Measurements from ENCODE around the gene VMP1.
A peak's percentile ranks its signal among the peaks of the same experiment; 100 is the strongest.

VMP1 gene

GRCh38 chr17:59694344-59694743 is 13.1 kb upstream of the VMP1 start:
- H3K4me3 Mint-ChIP-seq = no peak overlapping the region
- H3K36me3 Mint-ChIP-seq = peaks cover 37 to 67% of the 10 kb centered on the region in 2 donors

GRCh38 chr17:59695945-59696681 is 11.3 kb upstream of the VMP1 start:
- ATAC-seq (replicated peaks) = peak; percentile 19 to 29
- Mint-ChIP-seq H3K36me3 (peaks cover 46 to 76% of the 10 kb centered on the region in 2 donors), H3K9me3 (no peaks in the 10 kb centered on the region), H3K4me3 (peak overlapping the region; percentile 15 to 35), H3K27me3 (no peaks in the 10 kb centered on the region), H3K4me1 (peaks cover 45 to 50% of the 10 kb centered on the region in 2 donors), H3K27ac (peak overlapping the region; percentile 73)
- no peak for DNase-seq

More at GRCh38 chr17:59694344-59694743, 13.1 kb upstream of the VMP1 start:
- Mint-ChIP-seq H3K4me1 (peaks cover 30 to 34% of the 10 kb centered on the region in 2 donors), H3K9me3 (no peaks in the 10 kb centered on the region), H3K27ac (peak overlapping the region; percentile 51), H3K27me3 (no peaks in the 10 kb centered on the region)
- no peak for DNase-seq
- no peak for ATAC-seq (replicated peaks)

- Mint-ChIP-seq H3K27me3 (no peaks in the 10 kb centered on the region), H3K9me3 (no peaks in the 10 kb centered on the region), H3K27ac (peak overlapping the region; percentile 73), H3K36me3 (peaks cover 42 to 72% of the 10 kb centered on the region in 2 donors), H3K4me3 (peak overlapping the region; percentile 15 to 35), H3K4me1 (peaks cover 44 to 52% of the 10 kb centered on the region in 2 donors)
- DNase-seq = no peak
- peak; percentile 82 to 90 for ATAC-seq (replicated peaks)
Measured at GRCh38 chr17:59696682-59697277, 10.7 kb upstream of the VMP1 start.

- H3K4me3 Mint-ChIP-seq = no peak overlapping the region
- no peaks in the 10 kb centered on the region for H3K9me3 Mint-ChIP-seq
- peaks cover 51 to 57% of the 10 kb centered on the region in 2 donors for H3K4me1 Mint-ChIP-seq
- H3K36me3 Mint-ChIP-seq = peaks cover 40 to 76% of the 10 kb centered on the region in 2 donors
- no peak for ATAC-seq (replicated peaks)
- peak overlapping the region; percentile 79 for H3K27ac Mint-ChIP-seq
- no peaks in the 10 kb centered on the region for H3K27me3 Mint-ChIP-seq
- no peak for DNase-seq
Measured at GRCh38 chr17:59698143-59698542, 9.3 kb upstream of the VMP1 start.

- H3K4me1 Mint-ChIP-seq = peaks cover 55 to 68% of the 10 kb centered on the region in 2 donors
- peak overlapping the region; percentile 69 for H3K27ac Mint-ChIP-seq
- DNase-seq = no peak
- H3K4me3 Mint-ChIP-seq = no peak overlapping the region
- H3K9me3 Mint-ChIP-seq = no peaks in the 10 kb centered on the region
- ATAC-seq (replicated peaks) = no peak
- no peaks in the 10 kb centered on the region for H3K27me3 Mint-ChIP-seq
- peaks cover 41 to 74% of the 10 kb centered on the region in 2 donors for H3K36me3 Mint-ChIP-seq
Measured at GRCh38 chr17:59699218-59699617, 8.2 kb upstream of the VMP1 start.

- Mint-ChIP-seq H3K27ac (no peak overlapping the region), H3K4me1 (peaks cover 56 to 73% of the 10 kb centered on the region in 2 donors), H3K36me3 (peaks cover 39 to 72% of the 10 kb centered on the region in 2 donors), H3K9me3 (no peaks in the 10 kb centered on the region), H3K27me3 (no peaks in the 10 kb centered on the region), H3K4me3 (no peak overlapping the region)
- DNase-seq = no peak
- ATAC-seq (replicated peaks) = no peak
Measured at GRCh38 chr17:59699786-59700185, 7.7 kb upstream of the VMP1 start.

GRCh38 chr17:59702304-59702703 is 5.2 kb upstream of the VMP1 start:
- Mint-ChIP-seq H3K36me3 (peaks cover 40 to 73% of the 10 kb centered on the region in 2 donors), H3K4me1 (peaks cover 54 to 75% of the 10 kb centered on the region in 2 donors), H3K27ac (peak overlapping the region; percentile 86), H3K4me3 (no peak overlapping the region), H3K27me3 (no peaks in the 10 kb centered on the region), H3K9me3 (no peaks in the 10 kb centered on the region)
- ATAC-seq (replicated peaks) (no peak), DNase-seq (no peak)

- Mint-ChIP-seq H3K36me3 (peaks cover 19 to 41% of the 10 kb centered on the region in 2 donors), H3K27me3 (no peaks in the 10 kb centered on the region), H3K9me3 (no peaks in the 10 kb centered on the region), H3K4me3 (peak overlapping the region; percentile 98 to 99), H3K27ac (peak overlapping the region; percentile 99), H3K4me1 (peaks cover 36 to 58% of the 10 kb centered on the region in 2 donors)
- peak in 1 of 2 donors; percentile 2 for ATAC-seq (replicated peaks)
- DNase-seq = no peak
Measured at GRCh38 chr17:59707971-59708430, 547 bp downstream of the VMP1 start.

- Mint-ChIP-seq H3K27me3 (no peaks in the 10 kb centered on the region), H3K4me1 (peaks cover 24 to 26% of the 10 kb centered on the region in 2 donors), H3K27ac (peak overlapping the region; percentile 25), H3K36me3 (peaks cover 12 to 24% of the 10 kb centered on the region in 2 donors), H3K9me3 (no peaks in the 10 kb centered on the region), H3K4me3 (no peak overlapping the region)
- ATAC-seq (replicated peaks) (no peak), DNase-seq (no peak)
Measured at GRCh38 chr17:59711936-59712335, 4.5 kb downstream of the VMP1 start.

- Mint-ChIP-seq H3K4me1 (peaks cover 22 to 33% of the 10 kb centered on the region in 2 donors), H3K36me3 (peaks cover 12 to 17% of the 10 kb centered on the region in 2 donors), H3K4me3 (no peak overlapping the region), H3K27ac (no peak overlapping the region), H3K9me3 (no peaks in the 10 kb centered on the region), H3K27me3 (no peaks in the 10 kb centered on the region)
- no peak for ATAC-seq (replicated peaks)
- no peak for DNase-seq
Measured at GRCh38 chr17:59712862-59713261, 5.4 kb downstream of the VMP1 start.

- no peak overlapping the region for H3K4me3 Mint-ChIP-seq
- ATAC-seq (replicated peaks) (no peak), DNase-seq (no peak)
- H3K4me1 Mint-ChIP-seq = peaks cover 17 to 36% of the 10 kb centered on the region in 2 donors
- H3K36me3 Mint-ChIP-seq = peaks cover 15 to 27% of the 10 kb centered on the region in 2 donors
- no peaks in the 10 kb centered on the region for H3K9me3 Mint-ChIP-seq
- H3K27me3 Mint-ChIP-seq = no peaks in the 10 kb centered on the region
- H3K27ac Mint-ChIP-seq = no peak overlapping the region
Measured at GRCh38 chr17:59714255-59714654, 6.8 kb downstream of the VMP1 start.

GRCh38 chr17:59716427-59716826 is 9.0 kb downstream of the VMP1 start:
- Mint-ChIP-seq H3K36me3 (peaks cover 15 to 26% of the 10 kb centered on the region in 2 donors), H3K27me3 (no peaks in the 10 kb centered on the region), H3K27ac (no peak overlapping the region), H3K4me1 (peaks cover 11 to 33% of the 10 kb centered on the region in 2 donors), H3K9me3 (no peaks in the 10 kb centered on the region), H3K4me3 (no peak overlapping the region)
- no peak for DNase-seq
- ATAC-seq (replicated peaks) = no peak

GRCh38 chr17:59719526-59719925 is 12.1 kb downstream of the VMP1 start:
- H3K4me3 Mint-ChIP-seq = no peak overlapping the region
- H3K4me1 Mint-ChIP-seq = peaks cover 9 to 23% of the 10 kb centered on the region in 2 donors
- H3K36me3 Mint-ChIP-seq = peaks cover 15 to 26% of the 10 kb centered on the region in 2 donors
- no peak overlapping the region for H3K27ac Mint-ChIP-seq
- H3K9me3 Mint-ChIP-seq = no peaks in the 10 kb centered on the region
- no peak for ATAC-seq (replicated peaks)
- no peaks in the 10 kb centered on the region for H3K27me3 Mint-ChIP-seq
- no peak for DNase-seq

- no peak overlapping the region for H3K27ac Mint-ChIP-seq
- DNase-seq = no peak
- peaks cover 12 to 23% of the 10 kb centered on the region in 2 donors for H3K36me3 Mint-ChIP-seq
- H3K4me1 Mint-ChIP-seq = peaks cover 9 to 31% of the 10 kb centered on the region in 2 donors
- no peaks in the 10 kb centered on the region for H3K9me3 Mint-ChIP-seq
- no peak overlapping the region for H3K4me3 Mint-ChIP-seq
- H3K27me3 Mint-ChIP-seq = no peaks in the 10 kb centered on the region
- no peak for ATAC-seq (replicated peaks)
Measured at GRCh38 chr17:59722623-59723022, 15.2 kb downstream of the VMP1 start.

GRCh38 chr17:59723041-59723440 is 15.6 kb downstream of the VMP1 start:
- Mint-ChIP-seq H3K4me1 (peaks cover 9 to 32% of the 10 kb centered on the region in 2 donors), H3K36me3 (peaks cover 12 to 23% of the 10 kb centered on the region in 2 donors), H3K27ac (no peak overlapping the region), H3K9me3 (no peaks in the 10 kb centered on the region), H3K4me3 (no peak overlapping the region), H3K27me3 (no peaks in the 10 kb centered on the region)
- ATAC-seq (replicated peaks) (no peak), DNase-seq (no peak)

All from stimulated activated naive B cell treated with anti-CD40 and anti-IgM and Interleukin-4, amounts not matched to agents 10 μg/mL and 1 μg/mL and 100 μg/mL, for 72 hours (primary cell).